Breast epithelium (tissue), 4 donors: ENCODE measurements around the gene CELSR3. TPM values are rescaled to one million over a fixed set of nuclear protein-coding genes. Genes with fewer than 3 reads are reported as not detected.

Source experiments
- DNase-seq, 2 donors: peaks; one replicate each; pipeline ENCODE4 v3.0.0-alpha.2; 2019; ENCODE audit warnings: low spot score in 2 of 2
- H3K27ac ChIP-seq, 2 donors: fragments of 200-600 bp; sonication (generic) in 1 of 2; one replicate each; pipeline ENCODE4 v1.5.1; 2016 to 2019; ENCODE audit warnings: mild to moderate bottlenecking in 1 of 2
- H3K27me3 ChIP-seq, 2 donors: fragments of 200-600 bp; sonication (generic) in 1 of 2; one replicate each; pipeline versions ENCODE4 v1.5.1 to v1.6.0; 2017 to 2019; ENCODE audit warnings: control low read depth in 1 of 2, mild to moderate bottlenecking in 1 of 2
- H3K36me3 ChIP-seq: fragments of 200-600 bp; one replicate; pipeline ENCODE4 v1.5.1; 2019
- H3K4me1 ChIP-seq, 2 donors: fragments of 200-600 bp; sonication (generic); one replicate each; pipeline ENCODE4 v1.5.1; 2016 to 2019; ENCODE audit warnings: control low read depth in 1 of 2
- H3K4me3 ChIP-seq, 3 donors: fragments of 200-600 bp; sonication (generic); 1 replicate in 2 of 3; 2 replicates in 1 of 3; pipeline ENCODE4 v1.5.1; 2016 to 2019; ENCODE audit warnings: mild to moderate bottlenecking in 3 of 3, moderate library complexity in 2 of 3
- H3K9me3 ChIP-seq, 2 donors: fragments of 200-600 bp; sonication (generic) in 1 of 2; one replicate each; pipeline ENCODE4 v1.5.1; 2016 to 2019; ENCODE audit warnings: control low read depth in 1 of 2
- POLR2A ChIP-seq: fragments of 450-650 bp; IDR thresholded peaks from one replicate; pipeline ENCODE4 v1.6.1; 2016; ENCODE audit warnings: antibody characterized with exemption, mild to moderate bottlenecking, moderate library complexity
- POLR2AphosphoS5 ChIP-seq, 3 donors: sonication (generic); formaldehyde crosslinking; IDR thresholded peaks; one replicate each; pipeline ENCODE4 v1.6.1; 2017; ENCODE audit warnings: antibody characterized with exemption in 3 of 3
- intact Hi-C: fragments of 100-400 bp; cut with DNase I; formaldehyde crosslinking; loops from one replicate; pipeline ENCODE4 v1.15.1; 2023; ENCODE audit warnings: low total_unique reads
- total RNA-seq, 3 donors: library from RNA; depleted of rRNA; stranded (reverse); fragments of >200 nt; gene quantifications; one replicate each; pipeline ENCODE4 v1.1.0, GENCODE V29; 2016
- TF ChIP-seq, protein P1 (sequence below), 3 donors: fragments of 450-650 bp; IDR thresholded peaks; one replicate each; pipeline ENCODE4 v1.5.1; 2016 to 2017; ENCODE audit warnings: antibody characterized with exemption in 3 of 3, mild to moderate bottlenecking in 3 of 3, moderate library complexity in 3 of 3

The CELSR3 gene
- total RNA-seq, 3 donors from 2014 or later = 0.88 to 1.3 (median 1.1) TPM

DNA sequence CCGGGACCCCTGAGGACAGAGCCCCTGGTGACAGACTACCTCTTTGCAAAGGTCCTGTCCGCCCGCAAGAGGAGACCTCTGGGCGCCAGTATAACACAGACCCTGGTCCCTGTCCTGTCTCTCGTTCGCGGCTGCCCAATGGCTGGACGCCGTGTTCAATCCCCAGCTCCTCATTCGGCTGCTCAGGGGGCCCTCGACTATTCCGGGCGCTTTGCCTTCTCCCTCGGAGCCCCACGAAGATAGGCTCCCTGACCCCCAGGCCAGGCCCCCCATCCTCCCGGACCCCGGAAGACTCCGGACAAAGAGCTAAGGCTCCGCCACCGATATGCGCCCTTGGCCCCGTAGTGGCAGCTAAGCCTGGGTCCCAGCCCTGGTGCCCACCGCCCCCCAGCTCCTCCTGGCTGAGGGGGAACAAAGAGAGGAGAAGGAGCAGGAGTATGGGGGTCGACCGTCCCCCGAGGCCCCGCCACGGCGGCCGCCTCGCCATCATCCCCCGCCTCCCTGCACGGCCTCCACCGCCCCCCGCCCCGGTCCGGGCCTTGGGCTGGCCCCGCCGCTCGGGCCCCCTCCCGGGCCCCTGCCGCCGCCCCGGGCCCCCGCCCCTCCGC is 437 bp downstream of the CELSR3 start:
- intact Hi-C loops = no loop called here
- H3K36me3 ChIP-seq = no peaks in the 10 kb centered on the region
- no peak for DNase-seq
- peaks cover 8 to 19% of the 10 kb centered on the region in 2 donors for H3K27me3 ChIP-seq
- H3K27ac ChIP-seq = no peak overlapping the region
- H3K4me3 ChIP-seq = peak overlapping the region in 2 of 3 donors; percentile 59 to 85
- H3K9me3 ChIP-seq = no peaks in the 10 kb centered on the region
- TF ChIP-seq POLR2A (no peak), POLR2AphosphoS5 (IDR thresholded peaks at IDR 0.05) (no peak)
- TF ChIP-seq, protein P1, sequence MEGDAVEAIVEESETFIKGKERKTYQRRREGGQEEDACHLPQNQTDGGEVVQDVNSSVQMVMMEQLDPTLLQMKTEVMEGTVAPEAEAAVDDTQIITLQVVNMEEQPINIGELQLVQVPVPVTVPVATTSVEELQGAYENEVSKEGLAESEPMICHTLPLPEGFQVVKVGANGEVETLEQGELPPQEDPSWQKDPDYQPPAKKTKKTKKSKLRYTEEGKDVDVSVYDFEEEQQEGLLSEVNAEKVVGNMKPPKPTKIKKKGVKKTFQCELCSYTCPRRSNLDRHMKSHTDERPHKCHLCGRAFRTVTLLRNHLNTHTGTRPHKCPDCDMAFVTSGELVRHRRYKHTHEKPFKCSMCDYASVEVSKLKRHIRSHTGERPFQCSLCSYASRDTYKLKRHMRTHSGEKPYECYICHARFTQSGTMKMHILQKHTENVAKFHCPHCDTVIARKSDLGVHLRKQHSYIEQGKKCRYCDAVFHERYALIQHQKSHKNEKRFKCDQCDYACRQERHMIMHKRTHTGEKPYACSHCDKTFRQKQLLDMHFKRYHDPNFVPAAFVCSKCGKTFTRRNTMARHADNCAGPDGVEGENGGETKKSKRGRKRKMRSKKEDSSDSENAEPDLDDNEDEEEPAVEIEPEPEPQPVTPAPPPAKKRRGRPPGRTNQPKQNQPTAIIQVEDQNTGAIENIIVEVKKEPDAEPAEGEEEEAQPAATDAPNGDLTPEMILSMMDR (IDR thresholded peaks at IDR 0.05) = no peak
- peaks cover 0 to 7% of the 10 kb centered on the region in 2 donors for H3K4me1 ChIP-seq

DNA sequence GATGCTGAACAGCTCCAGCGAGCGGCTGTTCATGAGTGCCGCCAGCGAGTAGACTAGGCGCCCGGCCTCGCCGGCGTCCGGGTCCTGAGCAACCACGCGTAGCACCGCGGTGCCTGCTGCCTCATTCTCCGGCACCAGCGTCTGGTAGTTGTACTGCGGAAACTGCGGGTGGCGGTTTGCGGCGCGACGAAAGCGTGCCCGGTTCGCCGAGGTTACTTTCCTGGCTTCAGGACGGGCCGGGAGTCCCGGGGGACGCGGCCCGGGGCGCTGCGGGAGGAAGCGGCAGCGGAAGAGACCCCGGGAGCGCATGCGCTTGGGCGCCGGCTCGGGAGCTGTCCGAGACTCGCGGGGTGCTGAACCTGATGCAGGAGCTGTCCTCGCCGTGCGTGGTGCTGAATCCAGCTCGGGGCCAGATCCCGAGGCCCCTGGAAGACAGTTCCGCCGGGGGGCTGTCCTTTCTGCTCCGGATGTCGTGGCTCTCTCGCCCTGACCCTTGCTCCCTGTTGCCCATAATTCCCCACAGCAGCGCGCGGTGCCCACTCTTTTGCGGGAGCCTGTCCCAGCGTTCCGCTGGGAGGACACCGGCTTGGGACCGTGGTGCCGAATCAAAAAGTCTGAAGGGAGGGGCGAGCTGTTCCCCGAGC is 1.1 kb downstream of the CELSR3 start:
- intact Hi-C loops = no loop called here
- Histone ChIP-seq H3K4me1 (peaks cover 0 to 7% of the 10 kb centered on the region in 2 donors), H3K27me3 (peaks cover 8 to 19% of the 10 kb centered on the region in 2 donors), H3K27ac (no peak overlapping the region), H3K9me3 (no peaks in the 10 kb centered on the region), H3K36me3 (no peaks in the 10 kb centered on the region), H3K4me3 (peak overlapping the region in 2 of 3 donors; percentile 35 to 53)
- DNase-seq = peak in 1 of 2 donors; percentile 75
- TF ChIP-seq POLR2A (no peak), POLR2AphosphoS5 (IDR thresholded peaks at IDR 0.05) (peak; percentile 41 to 61 (median 51))
- TF ChIP-seq, protein P1 (IDR thresholded peaks at IDR 0.05) = no peak

DNA sequence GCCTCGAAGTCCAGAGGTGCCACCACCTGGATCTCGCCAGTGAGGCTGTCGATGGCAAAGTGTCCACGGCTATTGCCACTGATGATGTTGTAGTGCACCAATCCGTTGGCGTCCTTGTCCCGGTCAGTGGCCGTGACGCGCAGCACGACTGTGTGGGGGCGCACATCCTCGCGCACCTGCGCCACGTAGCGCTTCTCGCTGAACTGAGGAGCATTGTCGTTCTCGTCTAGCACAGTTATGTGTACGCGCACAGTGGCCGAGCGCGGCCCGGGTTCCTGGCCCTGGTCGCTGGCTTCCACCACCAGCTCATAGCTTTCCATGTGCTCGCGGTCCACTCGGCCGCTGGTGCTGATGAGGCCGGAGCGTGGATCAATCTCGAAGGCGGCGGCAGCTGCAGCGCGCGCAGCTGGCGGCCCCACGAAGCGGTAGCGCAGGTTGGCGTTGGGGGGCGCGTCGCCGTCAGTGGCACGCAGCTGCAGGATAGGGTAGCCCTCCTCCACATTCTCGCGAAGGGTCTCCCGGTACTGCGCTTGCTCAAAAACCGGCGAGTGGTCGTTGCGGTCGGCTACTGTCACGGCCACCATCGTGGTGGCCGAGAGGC is 1.8 kb downstream of the CELSR3 start:
- Histone ChIP-seq H3K27ac (no peak overlapping the region), H3K4me1 (peaks cover 0 to 7% of the 10 kb centered on the region in 2 donors), H3K4me3 (peak overlapping the region in 1 of 3 donors; percentile 53), H3K36me3 (no peaks in the 10 kb centered on the region), H3K27me3 (peaks cover 8 to 19% of the 10 kb centered on the region in 2 donors), H3K9me3 (no peaks in the 10 kb centered on the region)
- DNase-seq = no peak
- intact Hi-C loops = no loop called here
- TF ChIP-seq POLR2A (no peak), POLR2AphosphoS5 (IDR thresholded peaks at IDR 0.05) (no peak)
- TF ChIP-seq, protein P1 (IDR thresholded peaks at IDR 0.05) = no peak

DNA sequence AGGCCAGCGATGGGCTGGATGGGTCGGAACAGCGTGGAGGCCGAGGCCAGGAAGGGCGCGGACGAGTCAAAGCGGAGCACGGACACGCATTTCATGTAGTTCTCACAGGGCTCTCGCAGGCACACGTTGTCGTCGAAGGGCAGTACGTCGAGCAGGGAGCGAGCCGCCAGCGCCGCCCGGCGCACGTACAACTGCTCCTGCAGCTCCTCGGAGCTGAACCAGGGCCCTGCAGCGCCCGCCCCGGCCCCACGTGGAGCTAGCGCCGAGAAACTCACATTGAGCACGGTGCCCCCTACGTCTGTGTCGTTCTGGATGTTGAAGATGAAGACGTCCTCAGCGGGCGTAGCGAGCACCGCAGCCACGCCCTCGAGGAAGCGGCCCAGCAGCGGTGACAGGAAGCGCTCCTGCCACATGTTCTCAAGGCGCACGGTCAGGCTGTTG is 5.8 kb downstream of the CELSR3 start:
- H3K4me3 ChIP-seq = peak overlapping the region; percentile 51 to 84 (median 70)
- intact Hi-C loops = loop anchor here (10.0 kb wide), 1 partner anchor 948 kb away; no protein-coding TSS in a partner anchor

More for the DNA sequence above, 5.8 kb downstream of the CELSR3 start:
- H3K36me3 ChIP-seq = no peaks in the 10 kb centered on the region
- TF ChIP-seq POLR2A (no peak), POLR2AphosphoS5 (IDR thresholded peaks at IDR 0.05) (no peak)
- TF ChIP-seq, protein P1 (IDR thresholded peaks at IDR 0.05) = no peak
- peak overlapping the region; percentile 76 to 86 for H3K27ac ChIP-seq
- H3K9me3 ChIP-seq = no peaks in the 10 kb centered on the region
- no peaks in the 10 kb centered on the region for H3K4me1 ChIP-seq
- H3K27me3 ChIP-seq = peaks cover 0 to 12% of the 10 kb centered on the region in 2 donors
- DNase-seq = no peak
